Transverse colon (tissue), 4 donors: Measurements from ENCODE around the gene ZNF653.

ENCODE experiments used
- CTCF ChIP-seq, 5 experiments: fragments of 200-600 bp in 3 of 5; fragments of 450-650 bp in 2 of 5; sonication (generic) in 3 of 5; IDR thresholded peaks; 1 replicate in 2 of 5; 2 replicates in 3 of 5; pipeline ENCODE4 v1.5.1; 2016 to 2017; ENCODE audit warnings: antibody characterized with exemption in 5 of 5, inconsistent platforms in 3 of 5, mild to moderate bottlenecking in 2 of 5, moderate library complexity in 1 of 5
- EP300 ChIP-seq: sonication (generic); formaldehyde crosslinking; IDR thresholded peaks from one replicate; pipeline ENCODE4 v1.6.1; 2017; ENCODE audit warnings: antibody characterized with exemption, low read depth
- POLR2A ChIP-seq: fragments of 450-650 bp; IDR thresholded peaks from one replicate; pipeline ENCODE4 v1.6.1; 2016; ENCODE audit warnings: antibody characterized with exemption, mild to moderate bottlenecking, moderate library complexity
- POLR2AphosphoS5 ChIP-seq, 3 donors: sonication (generic); formaldehyde crosslinking; IDR thresholded peaks; one replicate each; pipeline ENCODE4 v1.6.1; 2016; ENCODE audit warnings: antibody characterized with exemption in 3 of 3

GRCh38 chr19:11435833-11436313 is 69.8 kb downstream of the ZNF653 start:
- no peak for TF ChIP-seq CTCF (IDR thresholded peaks at IDR 0.05)
- peak; percentile 2 for TF ChIP-seq POLR2A
- TF ChIP-seq POLR2AphosphoS5 (IDR thresholded peaks at IDR 0.05), result no peak
- TF ChIP-seq EP300, result no peak
